ENCODE results near the gene CDK14.

Gene CDK14

GRCh38 chr7:90843472-90843871, 247.4 kb downstream of the CDK14 start:
- peaks cover 0 to 20% (median 10%) of the 10 kb centered on the region in 11 experiments; a peak in 13 of 22 replicates for H3K36me3 ChIP-seq

DNA sequence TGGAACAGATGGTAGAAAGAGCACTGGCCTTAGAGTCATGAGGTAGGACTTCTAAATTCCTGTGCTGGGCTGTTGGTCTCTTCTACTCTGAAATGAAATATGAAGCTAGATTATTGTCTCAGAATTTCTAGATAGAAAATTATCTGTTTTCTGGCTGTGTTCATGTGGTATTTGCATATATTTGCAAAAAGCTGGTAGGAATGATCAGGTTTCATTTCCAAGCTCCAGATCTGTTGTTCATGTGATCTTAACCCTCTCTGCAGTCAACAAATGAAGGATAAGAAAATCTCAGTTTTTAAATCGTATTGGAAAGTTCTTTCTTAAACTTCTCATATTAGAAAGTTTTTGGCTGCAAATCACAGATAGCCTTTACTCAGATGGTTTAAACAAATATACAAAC, 248.3 kb downstream of the CDK14 start:
- H3K27ac ChIP-seq, result no peak overlapping the region
- TF ChIP-seq Cebpa-rat (IDR thresholded peaks at IDR 0.05), result no peak
- no peaks in the 10 kb centered on the region for H4K20me1 ChIP-seq
- peaks cover 0 to 6% (median 0%) of the 10 kb centered on the region in 10 experiments; a peak in 1 of 20 replicates for H3K4me1 ChIP-seq
- H3K36me3 ChIP-seq, result peaks cover 0 to 14% (median 6%) of the 10 kb centered on the region in 11 experiments; a peak in 7 of 22 replicates
- H3K4me3 ChIP-seq, result no peak overlapping the region
- H3K9ac ChIP-seq, result no peak overlapping the region
- H3K27me3 ChIP-seq, result no peaks in the 10 kb centered on the region
- peaks cover 0 to 7% (median 1%) of the 10 kb centered on the region in 11 experiments; a peak in 12 of 22 replicates for H3K9me3 ChIP-seq (replicated peaks in 1 of 11)
- H3K4me2 ChIP-seq, result no peak overlapping the region

More at GRCh38 chr7:90843472-90843871, 247.4 kb downstream of the CDK14 start:
- H3K27me3 ChIP-seq, result no peaks in the 10 kb centered on the region
- H3K4me3 ChIP-seq, result no peak overlapping the region
- H4K20me1 ChIP-seq, result no peaks in the 10 kb centered on the region
- peaks cover 9 to 16% (median 11%) of the 10 kb centered on the region in 11 experiments for H3K9me3 ChIP-seq (replicated peaks in 1 of 11)
- no peak overlapping the region for H3K9ac ChIP-seq
- H3K4me1 ChIP-seq, result peaks cover 0 to 6% (median 0%) of the 10 kb centered on the region in 10 experiments; a peak in 1 of 20 replicates
- no peak overlapping the region for H3K4me2 ChIP-seq
- no peak for TF ChIP-seq Cebpa-rat (IDR thresholded peaks at IDR 0.05)
- H3K27ac ChIP-seq, result no peak overlapping the region

DNA sequence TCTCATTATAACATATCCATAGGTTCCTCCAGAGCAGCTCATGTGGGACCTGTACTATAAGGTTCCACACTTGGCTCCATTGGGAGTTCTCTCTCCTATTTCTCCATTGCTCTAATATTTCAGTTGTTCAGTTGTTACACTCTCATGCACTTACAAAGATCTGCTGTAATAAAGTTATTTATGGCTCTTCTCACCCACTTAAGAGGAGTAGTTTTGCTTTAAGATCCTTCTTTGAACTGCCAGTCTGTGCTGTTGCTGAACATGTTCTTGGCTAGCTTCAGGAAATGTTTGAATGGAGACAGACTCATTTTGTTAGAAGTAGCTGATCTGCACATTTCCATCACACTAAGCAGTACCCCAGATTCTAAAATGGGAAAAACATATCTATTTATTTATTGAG, 250.1 kb downstream of the CDK14 start:
- Histone ChIP-seq H3K4me2 (peak overlapping the region in 1 of 11 experiments; percentile 23; a peak in 1 of 22 replicates), H3K4me3 (no peak overlapping the region), H3K9me3 (replicated peaks in 1 of 11) (no peaks in the 10 kb centered on the region), H3K27me3 (no peaks in the 10 kb centered on the region), H3K4me1 (peaks cover 0 to 6% (median 0%) of the 10 kb centered on the region in 10 experiments; a peak in 1 of 20 replicates), H4K20me1 (no peaks in the 10 kb centered on the region), H3K9ac (no peak overlapping the region), H3K36me3 (peaks cover 0 to 14% (median 6%) of the 10 kb centered on the region in 11 experiments; a peak in 5 of 22 replicates), H3K27ac (no peak overlapping the region)
- no peak for TF ChIP-seq Cebpa-rat (IDR thresholded peaks at IDR 0.05)

GRCh38 chr7:90850066-90850465, 253.9 kb downstream of the CDK14 start:
- no peaks in the 10 kb centered on the region for H3K27me3 ChIP-seq
- no peak overlapping the region for H3K4me3 ChIP-seq
- H3K9ac ChIP-seq, result no peak overlapping the region
- no peak overlapping the region for H3K4me2 ChIP-seq
- H3K9me3 ChIP-seq (replicated peaks in 1 of 11), result no peaks in the 10 kb centered on the region
- peaks cover 0 to 6% (median 0%) of the 10 kb centered on the region in 10 experiments; a peak in 1 of 20 replicates for H3K4me1 ChIP-seq
- H3K36me3 ChIP-seq, result peaks cover 0 to 21% (median 6%) of the 10 kb centered on the region in 11 experiments; a peak in 6 of 22 replicates
- TF ChIP-seq Cebpa-rat (IDR thresholded peaks at IDR 0.05), result no peak
- no peak overlapping the region for H3K27ac ChIP-seq
- H4K20me1 ChIP-seq, result no peaks in the 10 kb centered on the region

- TF ChIP-seq Cebpa-rat (IDR thresholded peaks at IDR 0.05), result no peak
- H3K36me3 ChIP-seq, result peaks cover 0 to 21% (median 6%) of the 10 kb centered on the region in 11 experiments; a peak in 6 of 22 replicates
- H3K4me2 ChIP-seq, result no peak overlapping the region
- H3K4me3 ChIP-seq, result no peak overlapping the region
- no peaks in the 10 kb centered on the region for H3K27me3 ChIP-seq
- H4K20me1 ChIP-seq, result no peaks in the 10 kb centered on the region
- no peak overlapping the region for H3K27ac ChIP-seq
- H3K4me1 ChIP-seq, result peaks cover 0 to 6% (median 0%) of the 10 kb centered on the region in 10 experiments; a peak in 1 of 20 replicates
- no peaks in the 10 kb centered on the region for H3K9me3 ChIP-seq (replicated peaks in 1 of 11)
- H3K9ac ChIP-seq, result no peak overlapping the region
These were observed 254.3 kb downstream of the CDK14 start for GRCh38 chr7:90850471-90850870.

GRCh38 chr7:90853205-90853604, 257.1 kb downstream of the CDK14 start:
- Histone ChIP-seq H3K4me1 (no peaks in the 10 kb centered on the region), H3K4me2 (no peak overlapping the region), H3K4me3 (no peak overlapping the region), H3K9me3 (replicated peaks in 1 of 11) (no peaks in the 10 kb centered on the region), H4K20me1 (peaks cover 0 to 6% (median 0%) of the 10 kb centered on the region in 11 experiments; a peak in 2 of 22 replicates), H3K9ac (no peak overlapping the region), H3K36me3 (peaks cover 0 to 18% (median 4%) of the 10 kb centered on the region in 11 experiments; a peak in 5 of 22 replicates), H3K27ac (no peak overlapping the region), H3K27me3 (no peaks in the 10 kb centered on the region)
- no peak for TF ChIP-seq Cebpa-rat (IDR thresholded peaks at IDR 0.05)

GRCh38 chr7:90856351-90857070, 260.4 kb downstream of the CDK14 start:
- Histone ChIP-seq H3K27ac (no peak overlapping the region), H3K9me3 (replicated peaks in 1 of 11) (no peaks in the 10 kb centered on the region), H4K20me1 (peaks cover 0 to 6% (median 0%) of the 10 kb centered on the region in 11 experiments; a peak in 2 of 22 replicates), H3K4me3 (no peak overlapping the region), H3K4me1 (no peaks in the 10 kb centered on the region), H3K9ac (no peak overlapping the region), H3K4me2 (no peak overlapping the region), H3K27me3 (no peaks in the 10 kb centered on the region), H3K36me3 (peaks cover 0 to 15% (median 0%) of the 10 kb centered on the region in 11 experiments; a peak in 3 of 22 replicates)
- no peak for TF ChIP-seq Cebpa-rat (IDR thresholded peaks at IDR 0.05)

GRCh38 chr7:90857603-90858002, 261.5 kb downstream of the CDK14 start:
- no peak overlapping the region for H3K27ac ChIP-seq
- no peaks in the 10 kb centered on the region for H3K4me1 ChIP-seq
- peaks cover 0 to 6% (median 0%) of the 10 kb centered on the region in 11 experiments; a peak in 2 of 22 replicates for H4K20me1 ChIP-seq
- H3K9ac ChIP-seq, result no peak overlapping the region
- H3K4me2 ChIP-seq, result no peak overlapping the region
- H3K4me3 ChIP-seq, result no peak overlapping the region
- TF ChIP-seq Cebpa-rat (IDR thresholded peaks at IDR 0.05), result no peak
- H3K27me3 ChIP-seq, result no peaks in the 10 kb centered on the region
- H3K9me3 ChIP-seq (replicated peaks in 1 of 11), result no peaks in the 10 kb centered on the region
- H3K36me3 ChIP-seq, result peaks cover 0 to 5% (median 0%) of the 10 kb centered on the region in 11 experiments; a peak in 1 of 22 replicates

DNA sequence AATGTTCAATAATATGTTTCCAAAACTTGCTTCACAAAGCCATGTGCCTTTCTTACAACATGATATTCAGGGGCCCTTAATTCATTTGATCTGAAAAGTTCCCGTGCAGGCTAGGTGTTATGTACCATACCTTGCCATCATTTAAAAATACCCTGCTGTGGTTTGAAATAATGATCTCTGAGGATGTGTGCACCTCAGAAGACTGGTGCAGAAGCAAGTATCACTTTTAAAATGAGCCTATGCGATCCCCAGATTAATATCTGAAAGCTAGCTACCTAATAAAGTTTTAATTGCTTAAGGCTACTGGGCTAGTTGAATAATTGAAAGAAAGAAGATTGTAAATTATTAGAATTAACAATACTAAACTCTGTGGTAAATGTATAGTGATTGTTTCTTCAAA, 262.4 kb downstream of the CDK14 start:
- no peak for TF ChIP-seq Cebpa-rat (IDR thresholded peaks at IDR 0.05)
- Histone ChIP-seq H3K36me3 (0 out of 22 replicates have a peak, but pooled peaks cover 0 to 4% (median 0%) of the 10 kb centered on the region in 11 experiments), H3K4me2 (no peak overlapping the region), H4K20me1 (peaks cover 0 to 6% (median 0%) of the 10 kb centered on the region in 11 experiments; a peak in 2 of 22 replicates), H3K27ac (no peak overlapping the region), H3K4me1 (no peaks in the 10 kb centered on the region), H3K9me3 (replicated peaks in 1 of 11) (no peaks in the 10 kb centered on the region), H3K9ac (no peak overlapping the region), H3K27me3 (no peaks in the 10 kb centered on the region), H3K4me3 (no peak overlapping the region)

All from BLaER1 treated with 17β-estradiol and CSF1 and Interleukin-3, amounts not matched to agents 10 nM and 100 nM (cell line).